Measurements from ENCODE around the gene HSD17B14. TPM values are rescaled to one million over a fixed set of nuclear protein-coding genes. Genes with fewer than 3 reads are reported as not detected.

HSD17B14 gene
- total and polyA plus RNA-seq, 9 of the 15 experiments (the other 6 are each of a cell fraction or from before 2014, with no cell fraction given): 0.16 TPM; not detected in 8

- TF ChIP-seq ETV1 (tag; conservative IDR thresholded peaks at IDR 0.05; ENCODE audit: low read depth): peak; percentile 54
- peak; percentile 81 for TF ChIP-seq ARID1B (IDR thresholded peaks at IDR 0.05)
- no peak for TF ChIP-seq ZNF224 (CRISPR knock-in tag; IDR thresholded peaks at IDR 0.05)
- TF ChIP-seq, protein P1, sequence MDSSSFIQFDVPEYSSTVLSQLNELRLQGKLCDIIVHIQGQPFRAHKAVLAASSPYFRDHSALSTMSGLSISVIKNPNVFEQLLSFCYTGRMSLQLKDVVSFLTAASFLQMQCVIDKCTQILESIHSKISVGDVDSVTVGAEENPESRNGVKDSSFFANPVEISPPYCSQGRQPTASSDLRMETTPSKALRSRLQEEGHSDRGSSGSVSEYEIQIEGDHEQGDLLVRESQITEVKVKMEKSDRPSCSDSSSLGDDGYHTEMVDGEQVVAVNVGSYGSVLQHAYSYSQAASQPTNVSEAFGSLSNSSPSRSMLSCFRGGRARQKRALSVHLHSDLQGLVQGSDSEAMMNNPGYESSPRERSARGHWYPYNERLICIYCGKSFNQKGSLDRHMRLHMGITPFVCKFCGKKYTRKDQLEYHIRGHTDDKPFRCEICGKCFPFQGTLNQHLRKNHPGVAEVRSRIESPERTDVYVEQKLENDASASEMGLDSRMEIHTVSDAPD (CRISPR knock-in tag; IDR thresholded peaks at IDR 0.05): no peak
- TF ChIP-seq BHLHE40 (IDR thresholded peaks at IDR 0.05; ENCODE audit: low read length): peak; percentile 90
- no peak for TF ChIP-seq HLTF (IDR thresholded peaks at IDR 0.05)
- TF ChIP-seq KDM4B (IDR thresholded peaks at IDR 0.05; ENCODE audit: borderline replicate concordance in 2 of 2, low read depth in 1 of 2): 0 out of 4 replicates have a peak, but pooled peaks of 1 of the 2 experiments have one; percentile 46
- no peak for TF ChIP-seq ZNF431 (CRISPR knock-in tag; IDR thresholded peaks at IDR 0.05)
- TF ChIP-seq MYC (IDR thresholded peaks at IDR 0.05; ENCODE audit: low read depth, low read length): peak; percentile 10; the same call in 1 of the 2 replicates
- TF ChIP-seq MYC (CRISPR knock-in tag; IDR thresholded peaks at IDR 0.05; ENCODE audit: borderline replicate concordance, low read depth): no peak
- no peak for TF ChIP-seq ASH1L (IDR thresholded peaks at IDR 0.05; ENCODE audit: borderline replicate concordance, low read depth, partially characterized antibody)
- TF ChIP-seq CBX1 (IDR thresholded peaks at IDR 0.05; ENCODE audit: low read depth): 0 out of 2 replicates have a peak, but pooled peaks have one; percentile 60
- TF ChIP-seq SMARCB1 (IDR thresholded peaks at IDR 0.05; ENCODE audit: insufficient read length, low read depth): no peak
- no peak; a peak in 2 of 4 replicates for TF ChIP-seq NRF1 (conservative IDR thresholded peaks at IDR 0.05 in 1 of 2, IDR thresholded peaks at IDR 0.05 in 1 of 2)
- TF ChIP-seq, protein P2, sequence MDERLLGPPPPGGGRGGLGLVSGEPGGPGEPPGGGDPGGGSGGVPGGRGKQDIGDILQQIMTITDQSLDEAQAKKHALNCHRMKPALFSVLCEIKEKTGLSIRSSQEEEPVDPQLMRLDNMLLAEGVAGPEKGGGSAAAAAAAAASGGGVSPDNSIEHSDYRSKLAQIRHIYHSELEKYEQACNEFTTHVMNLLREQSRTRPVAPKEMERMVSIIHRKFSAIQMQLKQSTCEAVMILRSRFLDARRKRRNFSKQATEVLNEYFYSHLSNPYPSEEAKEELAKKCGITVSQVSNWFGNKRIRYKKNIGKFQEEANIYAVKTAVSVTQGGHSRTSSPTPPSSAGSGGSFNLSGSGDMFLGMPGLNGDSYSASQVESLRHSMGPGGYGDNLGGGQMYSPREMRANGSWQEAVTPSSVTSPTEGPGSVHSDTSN (CRISPR knock-in tag; IDR thresholded peaks at IDR 0.05; ENCODE audit: low read depth): no peak
- TF ChIP-seq, protein P2 (tag; conservative IDR thresholded peaks at IDR 0.05; ENCODE audit: low read depth): peak; percentile 94
- TF ChIP-seq SREBF1 (IDR thresholded peaks at IDR 0.05; ENCODE audit: borderline replicate concordance, low read depth, low read length): no peak
- peak in 1 of 2 experiments; percentile 12; a peak in 1 of 4 replicates for TF ChIP-seq TRIM24 (IDR thresholded peaks at IDR 0.05)
- no peak for TF ChIP-seq PTRF (tag; IDR thresholded peaks at IDR 0.05)
- TF ChIP-seq DDX20 (tag; IDR thresholded peaks at IDR 0.05; ENCODE audit: low read depth): no peak
- peak; percentile 73; the same call in 1 of the 2 replicates for TF ChIP-seq KLF1 (tag; IDR thresholded peaks at IDR 0.05)
- TF ChIP-seq MCM2 (IDR thresholded peaks at IDR 0.05; ENCODE audit: low read depth): no peak
- TF ChIP-seq ZNF830 (CRISPR knock-in tag; IDR thresholded peaks at IDR 0.05): no peak
- no peak; a peak in 1 of 4 replicates for TF ChIP-seq RCOR1 (IDR thresholded peaks at IDR 0.05; ENCODE audit: borderline replicate concordance in 1 of 2, low read depth in 2 of 2, low read length in 2 of 2)
- no peak for TF ChIP-seq MTF1 (CRISPR knock-in tag; IDR thresholded peaks at IDR 0.05; ENCODE audit: borderline replicate concordance)
- TF ChIP-seq CBX8 (IDR thresholded peaks at IDR 0.05; ENCODE audit: borderline replicate concordance, extremely low read depth, low read depth, low read length, poor library complexity, severe bottlenecking): no peak
Observed at GRCh38 chr19:48780631-48781391, 55.5 kb downstream of the HSD17B14 start (continued).

All from K562 (cell line).